GM18861 (cell line): ENCODE results near the gene DTNB.
"Not testable (repeated sequence)": the region's sequence is repeated elsewhere in the genome, so short reads cannot be mapped to it uniquely, and the experiment has no call there.

ENCODE experiments used
- ATAC-seq: cut with Tn5 transposase; IDR thresholded peaks from one replicate; pipeline ENCODE4 v1.9.1; 2021; ENCODE audit not compliant: unreplicated experiment

The DTNB gene

DNA sequence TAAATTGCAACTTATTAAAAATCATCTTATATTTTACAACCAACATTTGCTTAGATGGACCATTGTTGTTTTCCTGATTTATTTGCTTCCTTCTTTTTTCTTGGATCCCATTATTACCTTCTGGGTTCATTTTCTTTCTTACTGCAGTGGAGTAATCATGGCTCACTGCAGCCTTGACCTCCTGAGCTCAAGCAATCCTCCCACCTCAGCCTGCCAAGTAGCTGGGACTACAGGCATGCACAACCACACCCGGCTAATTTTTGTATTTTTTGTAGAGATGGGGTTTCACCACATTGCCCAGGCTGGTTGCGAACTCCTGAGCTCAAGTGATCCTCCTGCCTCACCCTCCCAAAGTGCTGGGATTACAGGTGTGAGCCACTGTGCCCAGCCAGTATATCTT lies 123.8 kb downstream of the DTNB start:
- ATAC-seq: not testable (repeated sequence)

DNA sequence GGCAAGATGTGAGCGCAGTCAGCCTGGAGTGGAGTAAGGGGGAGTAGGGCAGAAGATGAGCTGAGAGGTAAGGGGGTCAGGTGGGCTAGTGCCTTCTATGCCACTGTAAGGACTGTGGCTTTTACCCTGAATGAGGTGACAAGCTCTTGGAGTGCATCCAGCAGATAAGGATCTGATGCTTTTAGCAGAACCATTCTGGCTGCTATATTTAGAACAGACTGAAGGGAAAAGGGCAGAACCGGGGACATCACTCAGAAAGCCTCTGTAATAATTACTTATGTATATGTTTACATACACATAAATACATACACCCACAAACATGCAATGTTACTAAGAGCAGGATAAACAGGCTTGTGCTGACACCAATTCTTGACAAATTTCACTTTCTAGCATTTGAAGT lies 124.8 kb downstream of the DTNB start:
- no peak for ATAC-seq

DNA sequence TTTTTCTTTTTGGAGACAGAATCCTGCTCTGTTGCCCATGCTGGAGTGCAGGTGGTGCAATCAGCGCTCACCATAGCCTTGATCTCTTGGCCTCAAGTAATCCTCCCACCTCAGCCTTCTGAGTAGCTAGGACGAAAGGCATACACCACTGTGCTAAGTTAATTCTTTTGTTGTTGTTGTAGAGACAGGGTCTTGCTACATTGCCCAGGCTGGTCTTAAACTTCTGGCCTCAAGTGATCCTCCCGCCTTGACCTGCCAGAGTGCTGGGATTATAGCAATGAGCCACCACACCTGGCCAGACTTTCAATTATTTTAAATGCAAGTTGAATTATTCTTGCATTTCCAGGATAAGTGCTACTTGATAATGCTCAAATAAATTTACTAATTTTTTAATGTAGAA lies 126.5 kb downstream of the DTNB start:
- no peak for ATAC-seq

DNA sequence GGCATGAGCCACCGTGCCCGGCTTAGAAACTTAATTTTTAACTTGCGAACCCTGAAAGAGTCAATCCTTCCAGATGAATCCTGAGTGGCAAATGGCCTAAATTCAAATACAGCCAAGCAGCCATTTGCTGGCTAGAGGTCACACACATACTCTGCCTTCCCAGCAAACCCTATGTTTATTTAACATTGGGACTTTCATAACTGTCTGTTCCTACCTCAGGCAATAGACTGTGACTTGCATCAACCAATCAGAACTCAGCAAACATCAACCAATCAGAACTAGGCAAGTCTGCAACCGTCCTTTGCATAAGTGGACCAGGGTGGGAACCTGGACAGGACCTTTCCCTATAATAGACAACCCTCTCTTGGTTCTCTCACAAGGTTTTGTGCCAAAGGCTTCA lies 127.5 kb downstream of the DTNB start:
- no peak for ATAC-seq

DNA sequence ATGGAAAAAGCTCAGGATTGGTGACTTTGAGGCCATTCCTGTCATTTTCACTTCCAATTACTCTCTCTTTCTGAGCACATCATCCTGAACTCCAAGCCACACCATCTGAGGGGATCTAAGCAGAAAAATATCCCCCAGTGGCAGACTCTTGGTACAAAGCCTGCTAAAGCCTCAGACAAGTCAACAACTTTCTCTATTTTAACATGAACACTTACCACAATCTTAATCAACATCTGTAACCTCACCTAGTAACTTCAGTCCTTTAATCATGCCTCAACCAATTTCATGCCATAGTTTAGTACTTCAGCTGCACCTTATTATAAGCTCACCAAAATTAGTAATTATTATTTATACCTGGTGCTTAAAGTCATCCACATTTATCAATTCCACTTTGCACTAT lies 128.9 kb downstream of the DTNB start:
- no peak for ATAC-seq

DNA sequence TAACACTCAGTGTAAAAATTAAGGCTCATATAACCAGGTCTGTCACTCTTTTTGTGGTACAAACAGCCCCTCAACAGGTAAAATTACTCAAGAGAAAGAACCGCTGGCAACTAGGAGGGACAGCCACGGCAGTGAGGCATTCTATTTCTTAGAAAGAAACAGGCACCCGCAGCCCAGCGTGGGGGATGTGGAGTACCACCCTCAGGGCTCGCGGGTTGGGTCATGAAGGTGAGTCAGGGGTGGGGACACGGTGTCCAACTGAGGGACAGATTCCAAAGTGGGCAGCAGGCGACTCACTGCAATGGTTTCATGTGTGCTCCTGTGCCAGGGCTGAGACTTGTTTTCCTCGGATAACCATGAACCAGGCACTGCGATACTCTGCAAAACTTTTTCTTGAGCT lies 129.4 kb downstream of the DTNB start:
- no peak for ATAC-seq

DNA sequence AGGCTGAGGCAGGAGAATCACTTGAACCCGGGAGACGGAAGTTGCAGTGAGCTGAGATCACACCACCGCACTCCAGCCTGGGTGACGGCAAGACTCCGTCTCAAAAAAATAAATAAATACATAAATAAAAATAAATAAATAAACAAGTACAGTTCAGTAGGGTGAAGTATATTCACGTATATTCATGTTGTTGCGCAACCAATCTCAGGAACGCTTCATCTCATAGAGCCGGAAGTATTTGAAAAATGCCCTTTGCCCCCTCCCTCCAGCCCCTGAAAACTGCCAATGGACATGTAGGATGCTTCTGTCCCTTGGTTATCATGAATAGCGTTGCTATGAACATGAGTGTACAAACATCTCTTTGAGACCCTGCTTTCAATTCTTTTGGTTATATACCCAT lies 132.0 kb downstream of the DTNB start:
- no peak for ATAC-seq

DNA sequence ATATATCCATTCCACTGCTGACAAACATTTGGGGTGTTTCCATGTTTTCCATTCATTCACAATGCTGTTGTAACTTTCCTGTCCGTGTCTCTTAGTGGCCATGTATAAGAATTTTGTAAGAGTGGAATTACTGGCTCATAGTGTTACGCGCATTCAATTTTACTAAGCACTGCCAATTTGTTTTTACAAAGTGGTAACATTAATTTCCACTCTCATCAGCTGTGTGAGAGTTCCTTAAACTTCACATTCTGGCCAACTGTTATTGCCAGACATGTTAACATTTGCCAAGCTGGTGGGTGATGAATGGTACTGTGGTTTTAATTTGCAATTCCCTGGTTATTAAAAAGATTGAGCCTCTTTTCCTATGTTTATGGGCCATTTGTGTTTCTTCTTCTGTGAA lies 134.2 kb downstream of the DTNB start:
- ATAC-seq: no peak

DNA sequence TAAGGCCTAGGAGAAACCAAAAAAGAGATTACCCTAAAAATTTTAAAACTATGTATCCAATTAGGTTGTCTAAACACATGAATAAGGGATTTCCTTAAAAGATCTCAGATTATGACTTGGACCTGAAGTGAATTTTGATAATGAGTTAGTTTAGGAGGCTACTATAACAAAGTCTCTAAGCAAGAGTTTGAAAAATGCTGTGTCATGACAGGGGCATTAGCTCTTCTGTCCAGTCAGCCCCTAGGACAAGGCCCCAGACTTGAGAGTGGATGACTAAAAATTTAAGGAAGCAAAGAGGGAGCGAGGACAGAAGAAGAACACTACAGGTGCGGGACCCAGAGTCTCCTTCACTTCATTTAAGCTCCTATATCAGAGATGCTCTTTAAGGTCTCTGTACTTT lies 135.9 kb downstream of the DTNB start:
- no peak for ATAC-seq

DNA sequence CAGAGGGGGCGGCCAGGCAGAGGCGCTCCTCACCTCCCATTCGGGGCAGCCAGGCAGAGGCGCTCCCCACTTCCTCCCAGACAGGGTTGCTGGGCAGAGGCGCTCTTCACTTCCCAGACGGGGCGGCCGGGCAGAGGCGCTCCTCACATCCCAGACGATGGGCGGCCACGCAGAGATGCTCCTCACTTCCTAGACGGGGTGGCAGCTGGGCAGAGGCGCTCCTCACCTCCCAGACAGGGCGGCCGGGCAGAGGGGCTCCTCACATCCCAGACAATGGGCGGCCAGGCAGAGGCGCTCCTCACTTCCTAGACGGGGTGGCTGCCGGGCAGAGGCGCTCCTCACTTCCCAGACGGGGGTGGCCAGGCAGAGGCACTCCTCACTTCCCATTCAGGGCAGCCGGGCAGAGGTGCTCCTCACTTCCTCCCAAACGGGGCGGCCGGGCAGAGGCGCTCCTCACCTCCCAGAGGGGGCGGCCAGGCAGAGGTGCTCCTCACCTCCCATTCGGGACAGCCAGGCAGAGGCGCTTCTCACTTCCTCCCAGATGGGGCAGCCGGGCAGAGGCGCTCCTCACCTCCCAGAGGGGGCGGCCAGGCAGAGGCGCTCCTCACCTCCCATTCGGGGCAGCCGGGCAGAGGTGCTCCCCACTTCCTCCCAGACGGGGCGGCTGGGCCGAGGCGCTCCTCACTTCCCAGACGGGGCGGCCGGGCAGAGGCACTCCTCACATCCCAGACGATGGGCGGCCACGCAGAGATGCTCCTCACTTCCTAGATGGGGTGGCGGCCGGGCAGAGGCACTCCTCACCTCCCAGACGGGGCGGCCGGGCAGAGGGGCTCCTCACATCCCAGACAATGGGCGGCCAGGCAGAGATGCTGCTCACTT lies 137.7 kb downstream of the DTNB start:
- ATAC-seq: not testable (repeated sequence)

DNA sequence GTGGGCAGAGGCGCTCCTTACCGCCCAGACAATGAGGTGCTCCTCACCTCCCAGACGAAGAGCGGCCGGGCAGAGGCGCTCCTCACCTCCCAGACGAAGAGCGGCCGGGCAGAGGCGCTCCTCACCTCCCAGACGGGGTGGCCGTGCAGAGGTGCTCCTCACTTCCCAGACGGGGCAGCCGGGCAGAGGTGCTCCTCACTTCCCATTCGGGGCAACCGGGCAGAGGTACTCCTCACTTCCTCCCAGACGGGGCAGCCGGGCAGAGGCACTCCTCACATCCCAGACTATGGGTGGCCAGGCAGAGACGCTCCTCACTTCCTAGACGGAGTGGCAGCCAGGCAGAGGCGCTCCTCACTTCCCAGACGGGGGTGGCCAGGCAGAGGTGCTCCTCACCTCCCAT lies 138.4 kb downstream of the DTNB start:
- ATAC-seq: not testable (repeated sequence)

DNA sequence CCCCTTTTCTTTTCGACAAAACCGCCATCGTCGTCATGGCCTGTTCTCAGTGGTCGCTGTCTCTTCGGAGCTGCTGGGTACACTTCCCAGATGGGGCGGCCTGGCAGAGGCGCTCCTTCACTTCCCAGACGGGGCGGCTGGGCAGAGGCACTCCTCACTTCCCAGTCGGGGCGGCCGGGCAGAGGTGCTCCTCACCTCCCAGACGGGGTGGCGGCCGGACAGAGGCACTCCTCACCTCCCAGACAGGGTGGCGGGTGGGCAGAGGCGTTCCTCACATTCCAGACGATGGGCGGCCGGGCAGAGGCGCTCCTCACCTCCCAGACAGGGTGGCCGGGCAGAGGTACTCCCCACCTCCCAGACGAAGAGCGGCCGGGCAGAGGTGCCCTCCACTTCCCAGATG lies 138.9 kb downstream of the DTNB start:
- no peak for ATAC-seq

DNA sequence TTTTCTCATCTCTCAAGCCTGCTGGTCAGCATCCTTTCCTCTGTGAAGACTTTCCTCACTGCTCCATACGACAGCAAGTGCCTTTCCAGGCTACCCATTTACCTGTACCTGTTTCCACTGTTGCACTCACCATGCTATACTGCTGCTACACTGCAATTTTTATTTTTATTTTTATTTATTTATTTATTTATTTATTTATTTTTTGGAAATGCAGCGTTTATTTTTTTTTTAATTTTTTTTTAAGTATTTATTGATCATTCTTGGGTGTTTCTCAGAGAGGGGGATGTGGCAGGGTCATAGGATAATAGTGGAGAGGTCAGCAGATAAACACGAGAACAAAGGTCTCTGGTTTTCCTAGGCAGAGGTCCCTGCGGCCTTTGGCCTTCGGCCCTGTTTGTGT lies 139.6 kb downstream of the DTNB start:
- ATAC-seq: not testable (repeated sequence)

DNA sequence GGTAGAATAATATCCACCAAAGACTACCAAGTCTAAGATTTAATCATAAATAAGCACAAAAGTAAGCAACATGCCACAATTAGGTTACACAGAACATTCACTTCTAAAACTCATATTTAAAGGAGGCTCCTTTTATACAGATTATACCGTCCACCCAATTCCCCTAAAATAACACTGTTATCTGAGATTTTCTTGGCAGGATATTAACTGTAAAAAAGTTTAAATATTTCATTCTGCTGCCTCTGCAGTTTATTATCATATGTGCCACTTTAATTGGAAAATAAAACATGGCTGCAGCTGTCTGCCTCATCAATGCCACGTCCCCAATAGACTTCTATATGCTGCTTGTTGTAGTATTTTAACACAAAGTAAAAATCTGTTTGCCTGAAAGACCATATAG lies 140.9 kb downstream of the DTNB start:
- no peak for ATAC-seq

DNA sequence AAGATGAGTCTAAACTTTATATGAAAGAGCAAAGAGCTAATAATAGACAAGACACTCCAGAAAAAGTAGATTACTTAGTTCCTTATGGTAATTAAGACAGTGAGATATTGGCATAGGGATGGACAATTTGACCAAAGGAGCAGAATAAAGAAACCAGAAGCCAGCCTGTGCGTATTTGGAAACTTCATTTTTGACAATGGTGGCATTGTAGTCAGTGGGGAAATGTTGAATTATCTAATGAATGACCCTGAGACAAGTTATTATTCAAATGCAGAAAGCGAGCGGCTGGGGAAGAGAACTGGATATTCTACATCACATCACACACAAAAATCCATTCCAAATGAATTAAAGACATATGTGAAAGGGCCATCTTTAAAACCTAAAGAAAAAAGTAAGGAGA lies 144.3 kb downstream of the DTNB start:
- no peak for ATAC-seq

DNA sequence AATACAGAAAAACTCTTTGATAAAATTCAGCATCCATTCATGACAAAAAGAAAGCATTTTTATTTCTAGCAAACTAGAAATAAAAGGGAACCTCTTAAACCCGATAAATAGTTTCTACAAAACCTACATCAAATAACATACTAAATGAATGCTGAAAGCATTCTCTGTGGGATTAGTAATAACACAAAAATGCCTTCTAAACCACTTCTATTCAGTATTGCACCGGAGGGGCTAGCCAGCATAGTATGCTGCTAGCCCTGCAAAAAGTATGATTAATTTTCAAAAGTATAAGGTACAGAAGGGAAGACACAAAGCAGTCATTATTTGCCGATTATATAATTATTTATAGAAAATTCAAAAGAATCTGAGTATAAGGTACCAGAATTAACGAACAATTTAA lies 145.2 kb downstream of the DTNB start:
- no peak for ATAC-seq

DNA sequence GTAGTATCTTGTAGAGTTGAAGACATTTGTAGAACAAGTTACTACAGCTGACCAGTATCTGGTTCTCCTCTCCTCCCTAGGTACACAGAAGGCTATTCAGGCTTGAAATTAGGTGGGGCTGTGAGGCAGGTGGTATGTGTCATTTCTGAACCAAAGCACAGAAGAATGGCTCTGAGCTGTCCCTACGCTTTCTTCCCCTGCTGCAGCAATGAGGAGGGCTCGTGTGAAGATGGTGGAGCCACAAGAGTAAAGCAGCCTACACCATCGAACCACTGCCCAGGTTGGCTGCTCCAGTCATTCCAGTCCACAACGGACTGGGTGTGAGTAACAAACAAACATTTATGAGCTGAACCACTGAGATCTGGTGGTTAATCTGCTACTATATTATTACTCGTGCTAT lies 148.9 kb downstream of the DTNB start:
- no peak for ATAC-seq

DNA sequence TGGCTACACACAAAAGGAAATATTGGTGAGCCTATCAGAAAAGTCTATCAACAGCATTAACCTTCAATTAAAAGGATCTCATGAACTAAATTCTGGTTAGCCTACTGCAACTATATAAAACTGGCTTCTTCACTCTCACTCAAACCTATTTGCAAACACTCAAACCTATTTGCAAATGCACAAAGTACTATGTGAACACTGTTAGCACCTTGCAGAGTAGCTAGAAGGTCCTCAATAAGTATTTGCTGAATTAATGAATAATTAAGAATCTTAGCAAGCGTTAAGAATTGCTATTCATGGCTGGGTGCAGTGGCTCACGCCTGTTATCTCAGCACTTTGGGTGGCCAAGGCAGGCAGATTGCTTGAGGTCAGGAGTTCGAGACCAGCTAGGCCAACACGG lies 150.3 kb downstream of the DTNB start:
- ATAC-seq: no peak

DNA sequence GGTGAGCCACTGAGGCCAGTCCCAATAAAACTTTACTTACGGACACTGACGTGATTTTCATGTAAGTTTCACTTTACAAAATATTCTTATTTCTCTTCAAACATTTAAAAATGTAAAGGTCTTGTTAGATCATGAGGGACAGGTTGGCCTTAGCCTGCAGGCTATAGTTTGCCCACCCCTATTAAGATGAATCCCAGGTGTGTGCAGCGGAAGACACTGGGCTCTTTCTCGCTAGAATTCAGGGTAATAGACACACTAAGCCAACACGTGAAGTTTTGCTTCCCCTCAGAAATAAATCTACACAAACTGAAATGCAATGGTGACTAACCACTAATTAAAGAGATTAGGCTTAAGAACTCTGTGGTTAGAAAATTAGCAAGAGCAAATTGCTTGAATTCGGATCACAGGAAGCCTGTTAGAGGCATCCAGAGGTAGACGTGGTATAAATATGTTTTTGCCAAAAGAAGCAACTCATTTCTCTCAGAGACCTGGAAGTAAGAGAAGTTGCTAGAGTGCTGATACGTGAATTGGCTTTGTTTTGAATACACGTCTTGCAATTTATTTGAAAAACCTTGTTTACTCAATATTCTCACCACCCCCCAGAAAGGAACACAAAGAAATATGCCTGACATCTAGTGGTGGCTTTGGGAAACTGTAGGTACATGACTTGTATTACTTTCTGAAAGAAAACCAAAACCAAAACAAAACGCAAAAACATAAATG lies 151.6 kb downstream of the DTNB start:
- ATAC-seq: peak; percentile 76

DNA sequence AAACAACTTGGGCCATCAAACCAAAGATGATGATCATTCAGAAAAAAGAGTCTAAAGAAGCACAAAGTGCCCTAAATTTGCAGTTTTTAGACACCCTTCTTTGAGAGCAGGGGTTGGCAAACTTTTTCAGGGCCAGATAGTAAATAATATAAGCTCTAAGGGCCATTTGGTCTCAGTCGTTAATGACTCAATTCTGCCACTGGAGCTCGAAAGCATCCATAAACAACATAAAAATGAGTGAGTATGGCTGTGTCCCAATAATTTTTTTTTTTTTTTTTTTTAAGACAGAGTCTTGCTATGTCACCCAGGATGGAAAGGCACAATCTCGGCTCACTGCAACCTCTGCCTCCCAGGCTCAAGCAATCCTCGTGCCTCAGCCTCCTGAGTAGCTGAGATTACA lies 152.3 kb downstream of the DTNB start:
- ATAC-seq: no peak

DNA sequence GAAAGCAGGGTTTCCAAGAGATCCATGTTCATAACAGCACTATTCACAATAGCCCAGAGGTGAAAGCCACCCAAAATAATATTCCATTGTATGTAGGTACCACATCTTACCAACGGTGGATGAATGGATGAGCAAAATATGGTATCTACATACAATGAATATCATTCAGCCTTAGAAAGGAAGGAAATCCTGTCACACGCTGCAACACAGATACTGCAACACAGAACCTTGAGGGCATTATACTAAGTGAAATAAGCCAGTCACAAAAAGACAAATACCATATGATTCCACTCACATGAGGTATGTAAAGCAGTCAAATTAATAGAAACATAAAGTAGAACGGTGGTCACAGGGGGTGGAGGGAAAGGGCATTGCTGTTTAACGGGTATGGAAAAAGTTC lies 155.7 kb downstream of the DTNB start:
- ATAC-seq: no peak

DNA sequence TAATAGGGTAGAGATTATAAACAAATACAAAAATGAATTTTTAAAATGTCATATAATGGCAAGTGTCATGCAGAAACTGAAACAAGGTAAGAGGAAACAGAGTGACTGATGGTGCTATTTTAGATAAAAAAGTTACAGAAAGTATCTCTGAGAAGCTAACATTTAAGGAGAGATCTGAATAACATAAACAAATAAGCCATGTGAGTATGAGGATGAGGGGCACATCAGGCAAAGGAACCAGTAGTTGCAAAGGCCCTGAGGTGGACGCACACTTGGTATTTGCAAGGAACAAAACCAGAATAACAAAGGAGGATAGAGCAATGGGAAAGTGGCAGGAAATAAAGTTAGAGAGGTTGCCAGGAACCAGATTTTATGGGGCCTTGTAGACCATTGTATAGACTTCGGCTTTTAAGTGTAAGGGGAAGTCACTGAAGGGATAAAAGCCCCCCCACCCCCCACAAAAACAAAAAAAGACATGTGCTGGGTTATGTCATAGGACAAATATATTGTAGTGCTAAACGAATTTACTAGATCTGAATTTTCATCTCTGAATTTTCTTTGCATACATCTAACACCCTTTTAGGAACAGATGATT lies 159.2 kb downstream of the DTNB start:
- no peak for ATAC-seq
